GM21360 (cell line): ENCODE results near the gene DZIP1L.
"Not testable (repeated sequence)": the region's sequence is repeated elsewhere in the genome, so short reads cannot be mapped to it uniquely, and the experiment has no call there.

Source experiments
- ATAC-seq: cut with Tn5 transposase; IDR thresholded peaks from one replicate; pipeline ENCODE4 v1.9.1; 2021; ENCODE audit warnings: mild to moderate bottlenecking, moderate library complexity; ENCODE audit not compliant: unreplicated experiment

DZIP1L gene

GRCh38 chr3:138118612-138119422 lies 3.4 kb upstream of the DZIP1L start:
- ATAC-seq = peak; percentile 67

- ATAC-seq = no peak
Measured at GRCh38 chr3:138114431-138114918, 933 bp downstream of the DZIP1L start.

GRCh38 chr3:138113326-138113725 lies 2.1 kb downstream of the DZIP1L start:
- ATAC-seq = no peak

- ATAC-seq = no peak
Measured at GRCh38 chr3:138112362-138112761, 3.0 kb downstream of the DZIP1L start.

GRCh38 chr3:138105598-138105997 lies 9.8 kb downstream of the DZIP1L start:
- no peak for ATAC-seq

GRCh38 chr3:138103466-138103865 lies 11.9 kb downstream of the DZIP1L start:
- no peak for ATAC-seq

GRCh38 chr3:138101351-138101940 lies 14.0 kb downstream of the DZIP1L start:
- ATAC-seq = not testable (repeated sequence)

- no peak for ATAC-seq
Measured at GRCh38 chr3:138099417-138099816, 16.0 kb downstream of the DZIP1L start.

- no peak for ATAC-seq
Measured at GRCh38 chr3:138097192-138098172, 17.9 kb downstream of the DZIP1L start.

GRCh38 chr3:138093721-138094120 lies 21.7 kb downstream of the DZIP1L start:
- no peak for ATAC-seq

GRCh38 chr3:138092023-138092422 lies 23.4 kb downstream of the DZIP1L start:
- ATAC-seq = no peak

- no peak for ATAC-seq
Measured at GRCh38 chr3:138089091-138089490, 26.3 kb downstream of the DZIP1L start.

- not testable (repeated sequence) for ATAC-seq
Measured at GRCh38 chr3:138085745-138086144, 29.7 kb downstream of the DZIP1L start.

- ATAC-seq = no peak
Measured at GRCh38 chr3:138084196-138084595, 31.2 kb downstream of the DZIP1L start.

GRCh38 chr3:138082992-138083386 lies 32.4 kb downstream of the DZIP1L start:
- ATAC-seq = no peak

- ATAC-seq = no peak
Measured at GRCh38 chr3:138082085-138082991, 33.1 kb downstream of the DZIP1L start.

GRCh38 chr3:138081371-138082084 lies 33.9 kb downstream of the DZIP1L start:
- ATAC-seq = no peak

- ATAC-seq = no peak
Measured at GRCh38 chr3:138079901-138080300, 35.5 kb downstream of the DZIP1L start.

- no peak for ATAC-seq
Measured at GRCh38 chr3:138078901-138079344, 36.5 kb downstream of the DZIP1L start.
